MM.1S (cell line): ENCODE measurements around the gene PKMYT1.

Source experiments
- DNase-seq: peaks from one replicate; pipeline ENCODE4 v3.0.0-alpha.2; 2015
- H2AFZ ChIP-seq: fragments of 300-600 bp; sonication (generic); 2 replicates; pipeline ENCODE4 v1.6.0; 2016; ENCODE audit warnings: antibody characterized with exemption, low read length
- H3F3A ChIP-seq: fragments of 300-600 bp; sonication (generic); 2 replicates; pipeline ENCODE4 v1.6.1; 2016; ENCODE audit warnings: mild to moderate bottlenecking, antibody characterized with exemption, low read length, moderate library complexity, mixed read lengths; ENCODE audit not compliant: insufficient read depth
- H3K27ac ChIP-seq: fragments of 300-600 bp; sonication (generic); 2 replicates; pipeline ENCODE4 v1.5.1; 2016; ENCODE audit warnings: mild to moderate bottlenecking, low read length
- H3K27me3 ChIP-seq: fragments of 300-600 bp; sonication (generic); replicated peaks from 2 replicates; pipeline ENCODE4 v1.6.0; 2016; ENCODE audit warnings: low read length; ENCODE audit not compliant: insufficient read depth
- H3K36me3 ChIP-seq: fragments of 300-600 bp; sonication (generic); replicated peaks from 2 replicates; pipeline ENCODE4 v1.6.1; 2016; ENCODE audit warnings: mild to moderate bottlenecking, low read length, mixed read lengths; ENCODE audit not compliant: insufficient read depth
- H3K4me1 ChIP-seq: fragments of 300-600 bp; sonication (generic); 2 replicates; pipeline ENCODE4 v1.6.1; 2016; ENCODE audit warnings: low read length, mixed read lengths
- H3K4me2 ChIP-seq: fragments of 300-600 bp; sonication (generic); 2 replicates; pipeline ENCODE4 v1.6.0; 2016; ENCODE audit warnings: low read depth, low read length
- H3K4me3 ChIP-seq: fragments of 300-600 bp; sonication (generic); 2 replicates; pipeline ENCODE4 v1.5.1; 2016; ENCODE audit warnings: low read length, mixed read lengths
- H3K79me2 ChIP-seq: fragments of 300-600 bp; sonication (generic); 2 replicates; pipeline ENCODE4 v1.6.1; 2016; ENCODE audit warnings: mixed run types, low read length, mixed read lengths
- H3K9ac ChIP-seq: fragments of 300-600 bp; sonication (generic); 2 replicates; pipeline ENCODE4 v1.6.1; 2016; ENCODE audit warnings: low read length, mixed read lengths
- H3K9me2 ChIP-seq: fragments of 300-600 bp; sonication (generic); replicated peaks from 2 replicates; pipeline ENCODE4 v1.6.1; 2016; ENCODE audit warnings: mild to moderate bottlenecking, low read length, mixed read lengths; ENCODE audit not compliant: insufficient read depth
- H3K9me3 ChIP-seq: fragments of 300-600 bp; sonication (generic); replicated peaks from 2 replicates; pipeline ENCODE4 v1.6.1; 2016; ENCODE audit warnings: mild to moderate bottlenecking, low read length, mixed read lengths; ENCODE audit not compliant: insufficient read depth
- H4K20me1 ChIP-seq: fragments of 300-600 bp; sonication (generic); 2 replicates; pipeline ENCODE4 v1.6.1; 2016; ENCODE audit warnings: mild to moderate bottlenecking, low read length, moderate library complexity, mixed read lengths; ENCODE audit not compliant: insufficient read depth
- CTCF ChIP-seq: fragments of 300-600 bp; sonication (generic); IDR thresholded peaks from 2 replicates; pipeline ENCODE4 v1.5.1; 2016; ENCODE audit warnings: antibody characterized with exemption, low read length, mixed read lengths
- EZH2 ChIP-seq: fragments of 300-600 bp; sonication (generic); optimal IDR thresholded peaks from 2 replicates; pipeline ENCODE3; 2017; ENCODE audit warnings: low read depth, mild to moderate bottlenecking, antibody characterized with exemption, low read length, mixed read lengths
- EZH2phosphoT487 ChIP-seq: fragments of 300-600 bp; sonication (generic); IDR thresholded peaks from 2 replicates; pipeline ENCODE4 v1.6.1; 2018; ENCODE audit warnings: antibody characterized with exemption, low read length

The PKMYT1 gene

GRCh38 chr16:2967211-2967631 is 13.0 kb downstream of the PKMYT1 start:
- Histone ChIP-seq H2AFZ (no peak overlapping the region), H3K79me2 (peaks cover 28% of the 10 kb centered on the region), H4K20me1 (no peaks in the 10 kb centered on the region), H3K4me3 (no peak overlapping the region), H3K9me2 (no peaks in the 10 kb centered on the region), H3K27ac (no peak overlapping the region), H3K9ac (no peak overlapping the region), H3K4me1 (peaks cover 13% of the 10 kb centered on the region), H3K27me3 (peaks cover 27% of the 10 kb centered on the region), H3F3A (peaks cover 13% of the 10 kb centered on the region; the same call in 1 of the 2 replicates), H3K36me3 (no peaks in the 10 kb centered on the region), H3K4me2 (no peak overlapping the region), H3K9me3 (no peaks in the 10 kb centered on the region)
- no peak for DNase-seq
- TF ChIP-seq EZH2phosphoT487 (no peak), CTCF (no peak), EZH2 (no peak)

- no peak overlapping the region for H3K4me2 ChIP-seq
These were observed 13.4 kb downstream of the PKMYT1 start for GRCh38 chr16:2966808-2967191.

GRCh38 chr16:2966043-2966807 is 14.0 kb downstream of the PKMYT1 start:
- no peak overlapping the region for H3K27ac ChIP-seq
- TF ChIP-seq CTCF (no peak), EZH2phosphoT487 (no peak), EZH2 (no peak)
- no peaks in the 10 kb centered on the region for H3K9me2 ChIP-seq
- no peaks in the 10 kb centered on the region for H3K9me3 ChIP-seq
- H3K4me2 ChIP-seq: peak overlapping the region; percentile 97; the same call in 1 of the 2 replicates
- H4K20me1 ChIP-seq: no peaks in the 10 kb centered on the region
- DNase-seq: no peak
- H3K4me3 ChIP-seq: no peak overlapping the region
- H3K9ac ChIP-seq: no peak overlapping the region
- peaks cover 10% of the 10 kb centered on the region; the same call in 1 of the 2 replicates for H3F3A ChIP-seq
- peaks cover 32% of the 10 kb centered on the region for H3K27me3 ChIP-seq
- peaks cover 13% of the 10 kb centered on the region for H3K4me1 ChIP-seq
- peaks cover 19% of the 10 kb centered on the region for H3K79me2 ChIP-seq
- no peaks in the 10 kb centered on the region for H3K36me3 ChIP-seq
- H2AFZ ChIP-seq: no peak overlapping the region

More at GRCh38 chr16:2966808-2967191, 13.4 kb downstream of the PKMYT1 start:
- H3K79me2 ChIP-seq: peaks cover 24% of the 10 kb centered on the region
- DNase-seq: no peak
- H3K4me1 ChIP-seq: peaks cover 13% of the 10 kb centered on the region
- TF ChIP-seq CTCF: no peak
- TF ChIP-seq EZH2phosphoT487: no peak
- TF ChIP-seq EZH2: no peak
- H3F3A ChIP-seq: peaks cover 10% of the 10 kb centered on the region; the same call in 1 of the 2 replicates
- H2AFZ ChIP-seq: no peak overlapping the region
- H3K9ac ChIP-seq: no peak overlapping the region
- no peaks in the 10 kb centered on the region for H3K9me2 ChIP-seq
- no peaks in the 10 kb centered on the region for H3K36me3 ChIP-seq
- H4K20me1 ChIP-seq: no peaks in the 10 kb centered on the region
- H3K27ac ChIP-seq: no peak overlapping the region
- no peaks in the 10 kb centered on the region for H3K9me3 ChIP-seq
- H3K27me3 ChIP-seq: peaks cover 31% of the 10 kb centered on the region
- H3K4me3 ChIP-seq: no peak overlapping the region
